Heart right ventricle (tissue), 16 donors: Measurements from ENCODE around the gene RNF115. TPM values are rescaled to one million over a fixed set of nuclear protein-coding genes. Genes with fewer than 3 reads are reported as not detected.

Source experiments
- ATAC-seq, 8 donors: fragments of 200-7000 bp; cut with Tn5 transposase; one replicate each; pipeline ENCODE4 v1.9.1; 2020; ENCODE audit warnings: mild to moderate bottlenecking in 8 of 8, moderate library complexity in 8 of 8, moderate number of reproducible peaks in 1 of 8
- DNase-seq, 2 donors: peaks; one replicate each; pipeline ENCODE4 v3.0.0-alpha.2; 2020
- H3K27ac ChIP-seq, 10 donors: fragments of 200-600 bp; sonication (generic) in 2 of 10; one replicate each; pipeline versions ENCODE4 v1.5.0 to v1.8.0; 2020 to 2022; ENCODE audit warnings: mild to moderate bottlenecking in 3 of 10
- H3K27me3 ChIP-seq, 7 donors: fragments of 200-600 bp; one replicate each; pipeline ENCODE4 v1.8.0; 2021 to 2022; ENCODE audit warnings: mild to moderate bottlenecking in 2 of 7
- H3K36me3 ChIP-seq, 9 donors: fragments of 200-600 bp; sonication (generic) in 1 of 9; one replicate each; pipeline versions ENCODE4 v1.5.0 to v1.8.0; 2020 to 2022; ENCODE audit warnings: mild to moderate bottlenecking in 2 of 9
- H3K4me1 ChIP-seq, 9 donors: fragments of 200-600 bp; sonication (generic) in 1 of 9; one replicate each; pipeline versions ENCODE4 v1.5.0 to v1.8.0; 2020 to 2022; ENCODE audit warnings: mild to moderate bottlenecking in 4 of 9
- H3K4me3 ChIP-seq, 10 donors: fragments of 200-600 bp; sonication (generic) in 2 of 10; one replicate each; pipeline versions ENCODE4 v1.5.0 to v1.8.0; 2020 to 2022; ENCODE audit warnings: mild to moderate bottlenecking in 7 of 10, moderate library complexity in 2 of 10
- H3K9me3 ChIP-seq, 11 donors: fragments of 200-600 bp in 10 of 11; sonication (generic) in 2 of 11; one replicate each; pipeline versions ENCODE4 v1.5.0 to v1.8.0; 2013 to 2022; ENCODE audit warnings: mild to moderate bottlenecking in 2 of 11, control low read depth in 1 of 11, moderate library complexity in 1 of 11
- WGBS, 2 donors: extraction: QIAGEN DNeasy Blood & Tissue Kit; methylation state at CpG; one replicate each; pipeline ENCODE4 v1.1.7; 2013; ENCODE audit warnings: inconsistent platforms in 1 of 2; 5-methylcytosine and 5-hydroxymethylcytosine counted together
- intact Hi-C, 10 donors: fragments of 100-400 bp; cut with DNase I; formaldehyde crosslinking; loops; one replicate each; pipeline versions ENCODE4 v1.11.1 to v1.14.2; 2022
- polyA plus RNA-seq, 2 donors: library from polyadenylated mRNA; stranded (reverse); fragments of 200-250 nt; gene quantifications; one replicate each; pipeline ENCODE4 v1.2.3, GENCODE V29; 2013
- total RNA-seq, 10 donors: library from RNA; stranded (reverse); fragmentation: NEBNext Ultra II Directional in 3 of 10; extraction: Animal tissue kit (Norgen Biotek cat#: 25700) in 3 of 10; gene quantifications; one replicate each; pipeline versions ENCODE4 v1.2.1 to v1.2.4, GENCODE V29; 2021 to 2023
- TF ChIP-seq, protein P1 (sequence below), 9 donors: fragments of 200-600 bp; sonication (generic) in 2 of 9; IDR thresholded peaks; one replicate each; pipeline versions ENCODE4 v1.5.0 to v1.8.0; 2021 to 2022; ENCODE audit warnings: antibody characterized with exemption in 9 of 9, mild to moderate bottlenecking in 5 of 9, moderate library complexity in 1 of 9
- donor health status: Arrhythmogenic right ventricular cardiomyopathy.
- donor health status: ischemic (EF 13 %, LVEDD 7.1; RV severe dilation, severe dysfunction).
- donor health status: healthy with polysubstance abuse.
- donor health status: DM: no; HTN: yes; CAD: no.
- donor health status: DM: no; HTN: no; CAD: no.
- donor health status: ischemic (EF 25% LVEDD 6.9; RV normal size, moderate dysfunction).
- donor health status: ischemic (EF 25% LVEDD 5.7; RV mildly dilated, moderate dysfunction).
- donor health status: healthy.
- donor health status: DM: yes; HTN: yes; CAD: no.
- donor health status: Ischemic cardiomyopathy.
- donor health status: ischemic (EF 35%, LVEDD 5.7; RV mildly dilated, moderate dysfunction).
- donor health status: nonischemic (EF 11% LVEDD 7.7; RV severe dilation, severe dysfunction).
- donor health status: DM: yes; HTN: yes; CAD: no.
- donor health status: PGD.
- donor health status: ischemic (EF 29% LVEDD 5.4; RV normal size, mild dysfunction).
- donor health status: nonischemic (EF 23%, LVEDD 6.1; RV moderate dilation, normal function).

Gene RNF115
- total and polyA plus RNA-seq, 12 donors = 12.8 to 99.0 (median 48.9) TPM

DNA sequence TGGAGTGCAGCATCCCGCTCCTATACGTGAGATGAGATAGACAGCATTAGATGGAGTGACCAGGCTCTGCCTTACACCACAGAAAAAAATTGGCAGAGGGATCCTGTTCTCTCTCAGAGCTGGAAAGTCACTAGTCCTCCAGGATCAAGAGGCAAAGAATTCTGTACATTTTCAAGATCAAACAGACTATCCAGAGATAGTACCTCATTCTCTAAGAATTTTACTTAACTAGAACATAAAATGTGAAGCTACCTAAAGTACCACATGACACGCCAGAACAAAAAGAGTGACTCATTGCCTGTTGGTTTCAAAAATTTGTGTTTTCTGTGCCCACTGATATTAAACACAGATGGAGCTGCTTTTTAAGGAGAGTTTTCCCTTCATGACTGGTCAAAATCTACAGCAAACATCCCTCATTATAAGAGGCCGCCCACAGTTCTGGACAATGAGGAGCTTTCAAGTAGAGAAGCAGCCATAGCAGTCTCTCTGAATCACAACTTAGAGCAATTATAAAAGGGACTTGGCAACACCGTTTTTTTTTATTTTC, 72.3 kb downstream of the RNF115 start:
- DNase-seq (no peak), ATAC-seq (no peak)
- peaks cover 0 to 23% (median 0%) of the 10 kb centered on the region in 9 donors for H3K4me1 ChIP-seq
- no peaks in the 10 kb centered on the region for H3K9me3 ChIP-seq
- H3K4me3 ChIP-seq = no peak overlapping the region
- TF ChIP-seq, protein P1, sequence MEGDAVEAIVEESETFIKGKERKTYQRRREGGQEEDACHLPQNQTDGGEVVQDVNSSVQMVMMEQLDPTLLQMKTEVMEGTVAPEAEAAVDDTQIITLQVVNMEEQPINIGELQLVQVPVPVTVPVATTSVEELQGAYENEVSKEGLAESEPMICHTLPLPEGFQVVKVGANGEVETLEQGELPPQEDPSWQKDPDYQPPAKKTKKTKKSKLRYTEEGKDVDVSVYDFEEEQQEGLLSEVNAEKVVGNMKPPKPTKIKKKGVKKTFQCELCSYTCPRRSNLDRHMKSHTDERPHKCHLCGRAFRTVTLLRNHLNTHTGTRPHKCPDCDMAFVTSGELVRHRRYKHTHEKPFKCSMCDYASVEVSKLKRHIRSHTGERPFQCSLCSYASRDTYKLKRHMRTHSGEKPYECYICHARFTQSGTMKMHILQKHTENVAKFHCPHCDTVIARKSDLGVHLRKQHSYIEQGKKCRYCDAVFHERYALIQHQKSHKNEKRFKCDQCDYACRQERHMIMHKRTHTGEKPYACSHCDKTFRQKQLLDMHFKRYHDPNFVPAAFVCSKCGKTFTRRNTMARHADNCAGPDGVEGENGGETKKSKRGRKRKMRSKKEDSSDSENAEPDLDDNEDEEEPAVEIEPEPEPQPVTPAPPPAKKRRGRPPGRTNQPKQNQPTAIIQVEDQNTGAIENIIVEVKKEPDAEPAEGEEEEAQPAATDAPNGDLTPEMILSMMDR (IDR thresholded peaks at IDR 0.05) = no peak
- intact Hi-C loops = loop anchor here in 1 of 10 donors (2.0 kb wide), 1 partner anchor 41 kb away; no protein-coding TSS in a partner anchor
- peaks cover 0 to 96% (median 66%) of the 10 kb centered on the region in 9 donors for H3K36me3 ChIP-seq
- peak overlapping the region in 1 of 10 donors; percentile 22 for H3K27ac ChIP-seq
- 82 to 83% methylated on average over 5 of the region's 5 CpGs for WGBS, 2 donors
- no peaks in the 10 kb centered on the region for H3K27me3 ChIP-seq

- Histone ChIP-seq H3K4me3 (no peak overlapping the region), H3K9me3 (no peaks in the 10 kb centered on the region), H3K27ac (no peak overlapping the region), H3K36me3 (peaks cover 0 to 96% (median 76%) of the 10 kb centered on the region in 9 donors), H3K4me1 (peaks cover 0 to 23% (median 0%) of the 10 kb centered on the region in 9 donors), H3K27me3 (no peaks in the 10 kb centered on the region)
- ATAC-seq = no peak
- DNase-seq = no peak
- TF ChIP-seq, protein P1 (IDR thresholded peaks at IDR 0.05) = no peak
- intact Hi-C loops = loop anchor here in 1 of 10 donors (2.0 kb wide), 1 partner anchor 40 kb away; no protein-coding TSS in a partner anchor
- 76 to 81% methylated on average over 5 of the region's 5 CpGs for WGBS, 2 donors
Observed at GRCh38 chr1:145750426-145750825, 73.5 kb downstream of the RNF115 start.

GRCh38 chr1:145747398-145748247, 76.3 kb downstream of the RNF115 start:
- no peaks in the 10 kb centered on the region for H3K9me3 ChIP-seq
- ATAC-seq (no peak), DNase-seq (no peak)
- TF ChIP-seq, protein P1 (IDR thresholded peaks at IDR 0.05) = no peak
- H3K27ac ChIP-seq = no peak overlapping the region
- H3K4me3 ChIP-seq = no peak overlapping the region
- H3K36me3 ChIP-seq = peaks cover 0 to 100% (median 96%) of the 10 kb centered on the region in 9 donors
- 90 to 92% methylated on average over 9 of the region's 9 CpGs for WGBS, 2 donors
- no peaks in the 10 kb centered on the region for H3K27me3 ChIP-seq
- intact Hi-C loops = no loop called here
- peaks cover 0 to 23% (median 0%) of the 10 kb centered on the region in 9 donors for H3K4me1 ChIP-seq

DNA sequence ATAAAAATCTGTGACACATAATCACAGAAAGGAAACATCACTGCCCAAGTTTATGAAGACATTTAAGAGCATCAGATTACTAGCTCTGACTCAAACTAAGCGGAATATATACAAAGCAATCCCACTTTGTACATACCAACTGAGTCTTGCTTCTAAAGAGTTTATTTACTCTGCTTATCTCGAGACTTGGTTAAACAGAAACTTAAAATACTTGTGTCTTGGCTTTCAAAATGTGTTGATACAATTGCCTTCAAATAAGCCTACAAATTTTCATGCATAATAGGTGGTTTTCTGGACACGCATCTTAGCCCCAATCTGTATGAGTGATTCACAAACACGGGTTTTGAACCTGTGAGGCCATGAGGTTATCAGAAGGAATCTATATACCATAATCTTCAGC, 83.6 kb downstream of the RNF115 start:
- H3K27me3 ChIP-seq = no peaks in the 10 kb centered on the region
- no peak overlapping the region for H3K4me3 ChIP-seq
- ATAC-seq (no peak), DNase-seq (no peak)
- intact Hi-C loops = no loop called here
- TF ChIP-seq, protein P1 (IDR thresholded peaks at IDR 0.05) = no peak
- no peak overlapping the region for H3K27ac ChIP-seq
- no peaks in the 10 kb centered on the region for H3K4me1 ChIP-seq
- no peaks in the 10 kb centered on the region for H3K9me3 ChIP-seq
- 89 to 92% methylated on average over 4 of the region's 4 CpGs for WGBS, 2 donors
- H3K36me3 ChIP-seq = peaks cover 0 to 57% (median 42%) of the 10 kb centered on the region in 9 donors
